ENCODE results near the gene NAA35. TPM values are rescaled to one million over a fixed set of nuclear protein-coding genes. Genes with fewer than 3 reads are reported as not detected.
"Not testable (repeated sequence)": the region's sequence is repeated elsewhere in the genome, so short reads cannot be mapped to it uniquely, and the experiment has no call there.

NAA35 gene
- total and polyA plus RNA-seq, 2 of the 8 experiments (the other 6 are each of a cell fraction or from before 2014, with no cell fraction given): 12.9 to 35.2 TPM

- no peak overlapping the region for H2BK120ac ChIP-seq (replicated peaks; ENCODE audit: low read depth, low read length)
- H4K5ac ChIP-seq (ENCODE audit: insufficient read length, low read depth, low read length): no peak overlapping the region
- TF ChIP-seq RXRA (IDR thresholded peaks at IDR 0.05; ENCODE audit: insufficient read depth, low read depth, low read length): no peak
- no peak for TF ChIP-seq BACH1 (IDR thresholded peaks at IDR 0.05; ENCODE audit: low read length)
- no peak overlapping the region for H2AFZ ChIP-seq (ENCODE audit: low read length)
- WGBS, 2 experiments (ENCODE audit: extremely low coverage in 1 of 2, insufficient coverage in 1 of 2, insufficient read length in 1 of 2, insufficient replicate concordance in 2 of 2, low coverage in 1 of 2, low lambda C conversion rate in 2 of 2, missing lambda C conversion rate in 1 of 2): 90% methylated on average over 2 of the region's 2 CpGs; no CpG with 5 or more reads in 1 of the 2 experiments
- FAIRE-seq (no peak), DNase-seq (ENCODE audit: low read depth in 1 of 2, low spot score in 2 of 2) (no peak)
- CTCF ChIA-PET (ENCODE audit: partially characterized antibody): interaction anchor here (1.1 kb wide), 1 partner anchor 22 kb away, joined by 3 read pairs; no protein-coding TSS in a partner anchor
- H4K20me1 ChIP-seq (replicated peaks in 1 of 2; ENCODE audit: control insufficient read depth in 1 of 2, insufficient read depth in 2 of 2, low read length in 2 of 2): no peaks in the 10 kb centered on the region
- H2BK20ac ChIP-seq (ENCODE audit: low read length): no peak overlapping the region
- no peak overlapping the region for H3K4me2 ChIP-seq (ENCODE audit: insufficient read depth in 1 of 2, low read depth in 2 of 2, low read length in 2 of 2)
- H2BK12ac ChIP-seq (ENCODE audit: low read depth, low read length): no peak overlapping the region
- H3K18ac ChIP-seq (ENCODE audit: extremely low read depth, low read length): no peak overlapping the region
- no peaks in the 10 kb centered on the region for H3K79me2 ChIP-seq (ENCODE audit: control insufficient read depth in 1 of 2, insufficient read depth in 2 of 2, low read length in 2 of 2)
- H3K4me3 ChIP-seq (ENCODE audit: extremely low read depth in 1 of 4, insufficient read depth in 2 of 4, low read depth in 3 of 4, low read length in 4 of 4): no peak overlapping the region
- no peaks in the 10 kb centered on the region for H3K27me3 ChIP-seq (replicated peaks in 1 of 4; ENCODE audit: control insufficient read depth in 3 of 4, extremely low read depth in 1 of 4, insufficient read depth in 3 of 4, low read length in 3 of 4)
- no peak overlapping the region for H3K56ac ChIP-seq (replicated peaks; ENCODE audit: insufficient read length, low read depth, low read length)
- no peak overlapping the region for H3K23ac ChIP-seq (ENCODE audit: insufficient read length)
- H3K36me3 ChIP-seq (ENCODE audit: control insufficient read depth in 2 of 4, insufficient read depth in 4 of 4, low read length in 3 of 4): no peaks in the 10 kb centered on the region
- H4K8ac ChIP-seq (ENCODE audit: extremely low read depth, insufficient read depth, low read length): no peak overlapping the region
- no peak overlapping the region for H3K9ac ChIP-seq (replicated peaks in 1 of 4; ENCODE audit: extremely low read depth in 1 of 4, low read depth in 3 of 4, low read length in 3 of 4)
- POLR2A ChIA-PET (ENCODE audit: partially characterized antibody): no interaction called here
- H4K91ac ChIP-seq (replicated peaks; ENCODE audit: insufficient read length, low read length): no peak overlapping the region
- no peaks in the 10 kb centered on the region for H3K4me1 ChIP-seq (replicated peaks in 1 of 4; ENCODE audit: control insufficient read depth in 3 of 4, insufficient read depth in 4 of 4, low read length in 3 of 4)
- no peak overlapping the region for H2BK15ac ChIP-seq (ENCODE audit: low read length)
- H3K14ac ChIP-seq (ENCODE audit: insufficient read length): no peak overlapping the region
- H3K79me1 ChIP-seq (ENCODE audit: low read depth, low read length): no peaks in the 10 kb centered on the region
- H2BK5ac ChIP-seq (ENCODE audit: low read depth, low read length): no peak overlapping the region
- no peaks in the 10 kb centered on the region for H3K9me3 ChIP-seq (ENCODE audit: insufficient read depth in 2 of 2, low read depth in 1 of 2, low read length in 1 of 2)
- H3K23me2 ChIP-seq (ENCODE audit: low read depth, low read length): no peaks in the 10 kb centered on the region
- H3K4ac ChIP-seq (replicated peaks; ENCODE audit: insufficient read length, low read depth, low read length): no peak overlapping the region
- H2AK5ac ChIP-seq (ENCODE audit: low read depth, low read length): no peak overlapping the region
- H3K27ac ChIP-seq (ENCODE audit: low read depth, low read length): no peak overlapping the region
Measured at GRCh38 chr9:85931495-85931894, 9.5 kb upstream of the NAA35 start.

DNA sequence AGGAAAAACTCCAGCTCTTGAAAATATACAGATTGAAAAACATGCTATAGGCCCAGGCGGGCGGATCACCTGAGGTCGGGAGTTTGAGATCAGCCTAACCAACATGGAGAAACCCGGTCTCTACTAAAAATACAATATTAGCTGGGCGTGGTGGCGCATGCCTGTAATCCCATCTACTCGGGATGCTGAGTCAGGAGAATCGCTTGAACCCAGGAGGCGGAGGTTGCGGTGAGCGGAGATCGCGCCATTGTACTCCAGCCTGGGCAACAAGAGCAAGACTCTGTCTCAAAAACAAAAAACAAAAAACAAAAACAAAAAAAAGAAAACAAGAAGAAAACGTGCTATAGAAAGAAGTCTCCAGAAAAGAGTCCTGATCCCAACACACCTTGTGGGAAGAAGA, 5.0 kb upstream of the NAA35 start:
- not testable (repeated sequence) for H3K36me3 ChIP-seq (ENCODE audit: control insufficient read depth in 2 of 4, insufficient read depth in 4 of 4, low read length in 3 of 4); H3K79me2 ChIP-seq (ENCODE audit: control insufficient read depth in 1 of 2, insufficient read depth in 2 of 2, low read length in 2 of 2); H4K20me1 ChIP-seq (replicated peaks in 1 of 2; ENCODE audit: control insufficient read depth in 1 of 2, insufficient read depth in 2 of 2, low read length in 2 of 2); H2BK20ac ChIP-seq (ENCODE audit: low read length); H3K18ac ChIP-seq (ENCODE audit: extremely low read depth, low read length); H3K27me3 ChIP-seq (replicated peaks in 1 of 4; ENCODE audit: control insufficient read depth in 3 of 4, extremely low read depth in 1 of 4, insufficient read depth in 3 of 4, low read length in 3 of 4); H3K9ac ChIP-seq (replicated peaks in 1 of 4; ENCODE audit: extremely low read depth in 1 of 4, low read depth in 3 of 4, low read length in 3 of 4); H3K4me3 ChIP-seq (ENCODE audit: extremely low read depth in 1 of 4, insufficient read depth in 2 of 4, low read depth in 3 of 4, low read length in 4 of 4); H2AK5ac ChIP-seq (ENCODE audit: low read depth, low read length); DNase-seq (ENCODE audit: low read depth in 1 of 2, low spot score in 2 of 2); H2BK12ac ChIP-seq (ENCODE audit: low read depth, low read length); H3K56ac ChIP-seq (replicated peaks; ENCODE audit: insufficient read length, low read depth, low read length); H4K5ac ChIP-seq (ENCODE audit: insufficient read length, low read depth, low read length); H3K14ac ChIP-seq (ENCODE audit: insufficient read length); H3K27ac ChIP-seq (ENCODE audit: low read depth, low read length); H2BK15ac ChIP-seq (ENCODE audit: low read length); H3K4me1 ChIP-seq (replicated peaks in 1 of 4; ENCODE audit: control insufficient read depth in 3 of 4, insufficient read depth in 4 of 4, low read length in 3 of 4); H3K79me1 ChIP-seq (ENCODE audit: low read depth, low read length); H3K4me2 ChIP-seq (ENCODE audit: insufficient read depth in 1 of 2, low read depth in 2 of 2, low read length in 2 of 2); H4K91ac ChIP-seq (replicated peaks; ENCODE audit: insufficient read length, low read length); FAIRE-seq; H2AFZ ChIP-seq (ENCODE audit: low read length); H3K4ac ChIP-seq (replicated peaks; ENCODE audit: insufficient read length, low read depth, low read length); H2BK120ac ChIP-seq (replicated peaks; ENCODE audit: low read depth, low read length); H2BK5ac ChIP-seq (ENCODE audit: low read depth, low read length); H3K23me2 ChIP-seq (ENCODE audit: low read depth, low read length); H3K23ac ChIP-seq (ENCODE audit: insufficient read length); H4K8ac ChIP-seq (ENCODE audit: extremely low read depth, insufficient read depth, low read length); H3K9me3 ChIP-seq (ENCODE audit: insufficient read depth in 2 of 2, low read depth in 1 of 2, low read length in 1 of 2)
- 94% methylated on average over 14 of the region's 14 CpGs; no CpG with 5 or more reads in 1 of the 2 experiments for WGBS, 2 experiments (ENCODE audit: extremely low coverage in 1 of 2, insufficient coverage in 1 of 2, insufficient read length in 1 of 2, insufficient replicate concordance in 2 of 2, low coverage in 1 of 2, low lambda C conversion rate in 2 of 2, missing lambda C conversion rate in 1 of 2)
- CTCF ChIA-PET (ENCODE audit: partially characterized antibody): interaction anchor here (1.7 kb wide), 1 partner anchor 10 kb away, joined by 3 read pairs; no protein-coding TSS in a partner anchor
- POLR2A ChIA-PET (ENCODE audit: partially characterized antibody): interaction anchor here (1.2 kb wide), 1 partner anchor 9 kb away, joined by 3 read pairs; no protein-coding TSS in a partner anchor
